Endothelial cell of umbilical vein (primary cell): ENCODE results near the gene ZFYVE26. TPM values are rescaled to one million over a fixed set of nuclear protein-coding genes. Genes with fewer than 3 reads are reported as not detected.
A peak's percentile ranks its signal among the peaks of the same experiment; 100 is the strongest.

Experiments
- BruUV-seq: library from RNA; stranded (reverse); fragments of 400-500 nt; replicated peaks from 2 replicates; lab custom pipeline; 2021; lab: Mats Ljungman, UMichigan
- CTCF ChIA-PET: fragments of 300-600, 350-600 bp; sonication (Branson Sonifier 250); formaldehyde crosslinking; loops from one replicate; lab custom pipeline; 2021; ENCODE audit warnings: antibody characterized with exemption, inconsistent platforms; lab: Charles Lee
- POLR2A ChIA-PET: fragments of 300-600, 350-600 bp; sonication (Branson Sonifier 250); formaldehyde crosslinking; loops from one replicate; lab custom pipeline; 2021; ENCODE audit warnings: antibody characterized with exemption, inconsistent platforms; lab: Charles Lee
- DNase-seq: peaks from one replicate; pipeline ENCODE4 v3.0.0-alpha.2; 2011; ENCODE audit warnings: low read depth, low spot score
- FAIRE-seq: peaks from 2 replicates; lab custom pipeline; 2011; peaks lifted over from hg19 to GRCh38; lab: Jason Lieb, UNC
- H2AFZ ChIP-seq: 2 replicates; pipeline ENCODE4 v1.6.0; 2012; ENCODE audit warnings: low read depth, low read length, control low read depth, inconsistent platforms
- H3K27ac ChIP-seq: 2 replicates; pipeline ENCODE4 v1.5.1; 2011; ENCODE audit warnings: low read depth, mild to moderate bottlenecking, control low read depth, low read length, moderate library complexity; ENCODE audit not compliant: insufficient read depth
- H3K27me3 ChIP-seq, 2 experiments: 2 replicates each; pipeline versions ENCODE4 v1.6.0 to v1.6.1; 2011; ENCODE audit warnings: low read length in 2 of 2, mixed read lengths in 1 of 2; ENCODE audit not compliant: control insufficient read depth in 2 of 2, insufficient read depth in 2 of 2
- H3K36me3 ChIP-seq, 2 experiments: 2 replicates in 1 of 2; 3 replicates in 1 of 2; pipeline ENCODE4 v1.5.1; 2011; ENCODE audit warnings: low read length in 2 of 2, mild to moderate bottlenecking in 1 of 2, moderate library complexity in 1 of 2; ENCODE audit not compliant: control insufficient read depth in 2 of 2, insufficient read depth in 2 of 2; ENCODE audit errors: extremely low read depth in 1 of 2
- H3K4me1 ChIP-seq: 3 replicates; pipeline ENCODE4 v1.5.1; 2011; ENCODE audit warnings: mild to moderate bottlenecking, low read length; ENCODE audit not compliant: control insufficient read depth, insufficient read depth; ENCODE audit errors: extremely low read depth
- H3K4me2 ChIP-seq: 2 replicates; pipeline ENCODE4 v1.6.1; 2011; ENCODE audit warnings: low read length, control low read depth, mixed read lengths; ENCODE audit not compliant: insufficient read depth
- H3K4me3 ChIP-seq, 3 experiments: fragments of 200-600 bp in 1 of 3; sonication (generic), shearing (Covaris generic) in 1 of 3; replicated peaks in 1 of 3; 2 replicates each; pipeline ENCODE4 v1.5.1; 2011 to 2016; ENCODE audit warnings: control low read depth in 3 of 3, low read length in 3 of 3, mild to moderate bottlenecking in 2 of 3, inconsistent platforms in 1 of 3, low read depth in 1 of 3, moderate library complexity in 1 of 3; ENCODE audit not compliant: insufficient read depth in 1 of 3
- H3K79me2 ChIP-seq: 2 replicates; pipeline ENCODE4 v1.6.0; 2012; ENCODE audit warnings: low read length, inconsistent platforms; ENCODE audit not compliant: control insufficient read depth, insufficient read depth
- H3K9ac ChIP-seq: replicated peaks from 2 replicates; pipeline ENCODE3; 2011; ENCODE audit warnings: low read length, control low read depth; ENCODE audit not compliant: insufficient read depth; ENCODE audit errors: extremely low read depth
- H3K9me1 ChIP-seq: replicated peaks from 3 replicates; pipeline ENCODE4 v1.6.0; 2011; ENCODE audit warnings: mild to moderate bottlenecking, low read length; ENCODE audit not compliant: control insufficient read depth, insufficient read depth; ENCODE audit errors: extremely low read depth
- H3K9me3 ChIP-seq: replicated peaks from 2 replicates; pipeline ENCODE4 v1.5.1; 2012; ENCODE audit warnings: low read length, inconsistent platforms; ENCODE audit not compliant: control insufficient read depth, insufficient read depth
- H4K20me1 ChIP-seq: replicated peaks from 2 replicates; pipeline ENCODE3; 2011; ENCODE audit warnings: mild to moderate bottlenecking, low read length; ENCODE audit not compliant: control insufficient read depth, insufficient read depth; ENCODE audit errors: extremely low read depth
- EZH2 ChIP-seq: IDR thresholded peaks from 2 replicates; pipeline ENCODE4 v1.6.1; 2012; ENCODE audit warnings: borderline replicate concordance, low read depth, mild to moderate bottlenecking, moderate library complexity, low read length, inconsistent platforms; ENCODE audit not compliant: severe bottlenecking
- JUN ChIP-seq: IDR thresholded peaks from 2 replicates; pipeline ENCODE4 v1.6.1; 2011; ENCODE audit warnings: borderline replicate concordance, low read depth; ENCODE audit not compliant: insufficient read length, insufficient read depth
- MYC ChIP-seq: IDR thresholded peaks from one replicate; pipeline ENCODE4 v1.6.1; 2011; ENCODE audit warnings: mild to moderate bottlenecking, low read depth, low read length
- POLR2A ChIP-seq: IDR thresholded peaks from 2 replicates; pipeline ENCODE4 v1.6.1; 2012; ENCODE audit warnings: low read depth, mild to moderate bottlenecking, control low read depth, low read length
- POLR2AphosphoS5 ChIP-seq: IDR thresholded peaks from 2 replicates; pipeline ENCODE4 v1.6.1; 2012; ENCODE audit warnings: low read depth, mild to moderate bottlenecking, control low read depth, low read length, moderate library complexity; ENCODE audit not compliant: insufficient read depth
- dilution Hi-C: fragments of 300-500 bp; cut with MboI; formaldehyde crosslinking; loops from one replicate; pipeline ENCODE4 v1.15.0; 2019; ENCODE audit warnings: low sequenced_read_pairs; ENCODE audit not compliant: extremely low pct_ligation_motif_present
- intact Hi-C: fragments of 100-400 bp; cut with micrococcal nuclease; formaldehyde crosslinking; loops from one replicate; pipeline ENCODE4 v1.10.0; 2022
- polyA plus RNA-seq, 4 experiments: library from polyadenylated mRNA; depleted of rRNA in 3 of 4; stranded (reverse) in 3 of 4; unstranded in 1 of 4; fragments of >200 nt; gene quantifications; 2 replicates each; pipeline versions ENCODE4 v1.2.1 to v1.2.3, GENCODE V29; 2011 to 2012; ENCODE audit warnings: missing spikeins in 1 of 4
- total RNA-seq: library from RNA; stranded (reverse); gene quantifications from 2 replicates; pipeline ENCODE4 v1.2.3, GENCODE V29; 2021
- TF ChIP-seq, protein P1 (sequence below), 2 donors: IDR thresholded peaks; 1 replicate in 1 of 2; 2 replicates in 1 of 2; pipeline ENCODE4 v1.5.1; 2011; ENCODE audit warnings: low read length in 2 of 2, mild to moderate bottlenecking in 2 of 2, moderate library complexity in 2 of 2, control low read depth in 1 of 2, inconsistent platforms in 1 of 2, low read depth in 1 of 2; ENCODE audit not compliant: insufficient read depth in 1 of 2; ENCODE audit errors: extremely low read depth in 1 of 2

The ZFYVE26 gene
- total and polyA plus RNA-seq, 2 donors (not counting 3 experiments of a cell fraction or from before 2014, with no cell fraction given): 15.3 to 26.3 TPM

- CTCF ChIA-PET: no interaction called here
Measured at GRCh38 chr14:67851785-67852410, 35.5 kb upstream of the ZFYVE26 start.

More at GRCh38 chr14:67851785-67852410, 35.5 kb upstream of the ZFYVE26 start:
- dilution Hi-C loops: no loop called here
- Histone ChIP-seq H3K9ac (no peak overlapping the region), H3K4me2 (no peak overlapping the region), H3K36me3 (no peaks in the 10 kb centered on the region), H3K27me3 (no peaks in the 10 kb centered on the region), H4K20me1 (no peaks in the 10 kb centered on the region), H2AFZ (no peak overlapping the region), H3K9me1 (no peaks in the 10 kb centered on the region), H3K4me1 (no peaks in the 10 kb centered on the region), H3K27ac (no peak overlapping the region), H3K79me2 (no peaks in the 10 kb centered on the region), H3K9me3 (no peaks in the 10 kb centered on the region), H3K4me3 (no peak overlapping the region)
- no TSS peak for BruUV-seq
- no peak for TF ChIP-seq POLR2A
- TF ChIP-seq JUN: no peak
- TF ChIP-seq, protein P1, sequence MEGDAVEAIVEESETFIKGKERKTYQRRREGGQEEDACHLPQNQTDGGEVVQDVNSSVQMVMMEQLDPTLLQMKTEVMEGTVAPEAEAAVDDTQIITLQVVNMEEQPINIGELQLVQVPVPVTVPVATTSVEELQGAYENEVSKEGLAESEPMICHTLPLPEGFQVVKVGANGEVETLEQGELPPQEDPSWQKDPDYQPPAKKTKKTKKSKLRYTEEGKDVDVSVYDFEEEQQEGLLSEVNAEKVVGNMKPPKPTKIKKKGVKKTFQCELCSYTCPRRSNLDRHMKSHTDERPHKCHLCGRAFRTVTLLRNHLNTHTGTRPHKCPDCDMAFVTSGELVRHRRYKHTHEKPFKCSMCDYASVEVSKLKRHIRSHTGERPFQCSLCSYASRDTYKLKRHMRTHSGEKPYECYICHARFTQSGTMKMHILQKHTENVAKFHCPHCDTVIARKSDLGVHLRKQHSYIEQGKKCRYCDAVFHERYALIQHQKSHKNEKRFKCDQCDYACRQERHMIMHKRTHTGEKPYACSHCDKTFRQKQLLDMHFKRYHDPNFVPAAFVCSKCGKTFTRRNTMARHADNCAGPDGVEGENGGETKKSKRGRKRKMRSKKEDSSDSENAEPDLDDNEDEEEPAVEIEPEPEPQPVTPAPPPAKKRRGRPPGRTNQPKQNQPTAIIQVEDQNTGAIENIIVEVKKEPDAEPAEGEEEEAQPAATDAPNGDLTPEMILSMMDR (IDR thresholded peaks at IDR 0.05; ENCODE audit: extremely low read depth in 1 of 2, insufficient read depth in 1 of 2, low read depth in 1 of 2, low read length in 2 of 2): no peak
- no peak for TF ChIP-seq EZH2
- no peak for TF ChIP-seq MYC
- no peak for TF ChIP-seq POLR2AphosphoS5
- FAIRE-seq (no peak), DNase-seq (peak; percentile 61)
- intact Hi-C loops: no loop called here
- POLR2A ChIA-PET: no interaction called here
